ENCODE data around the gene SMIM5.
A peak's percentile ranks its signal among the peaks of the same experiment; 100 is the strongest.
"Not testable (repeated sequence)": the region's sequence is repeated elsewhere in the genome, so short reads cannot be mapped to it uniquely, and the experiment has no call there.

Gene SMIM5

GRCh38 chr17:75632863-75633485, at the start of gene SMIM5:
Gene SMIM5 (plus strand): TSS chr17:75633434. CDS start chr17:75640202, 6,768 bp downstream.
- peak; percentile 87 to 90 for DNase-seq

GRCh38 chr17:75584849-75585175, 48.4 kb upstream of the SMIM5 start:
- no peak for DNase-seq

- peak; percentile 52 to 61 for DNase-seq
Measured at GRCh38 chr17:75587675-75588595, 45.3 kb upstream of the SMIM5 start, which contains the start of gene MYO15B. Gene MYO15B (plus strand): TSS chr17:75587800. CDS start chr17:75588058, 258 bp downstream.

GRCh38 chr17:75588596-75589011, 44.6 kb upstream of the SMIM5 start:
- no peak for DNase-seq

- DNase-seq = peak; percentile 99
Measured at GRCh38 chr17:75589012-75589918, 44.0 kb upstream of the SMIM5 start.

- DNase-seq = no peak
Measured at GRCh38 chr17:75589919-75590303, 43.3 kb upstream of the SMIM5 start.

GRCh38 chr17:75590314-75590761, 42.9 kb upstream of the SMIM5 start:
- no peak for DNase-seq

- DNase-seq = no peak
Measured at GRCh38 chr17:75590849-75591721, 42.1 kb upstream of the SMIM5 start.

- no peak for DNase-seq
Measured at GRCh38 chr17:75591722-75592302, 41.4 kb upstream of the SMIM5 start.

GRCh38 chr17:75592348-75593020, 40.8 kb upstream of the SMIM5 start:
- DNase-seq = no peak

- not testable (repeated sequence) for DNase-seq
Measured at GRCh38 chr17:75593430-75593829, 39.8 kb upstream of the SMIM5 start.

GRCh38 chr17:75594499-75595283, 38.5 kb upstream of the SMIM5 start:
- no peak for DNase-seq

GRCh38 chr17:75595284-75595919, 37.8 kb upstream of the SMIM5 start:
- DNase-seq = no peak

GRCh38 chr17:75595920-75596313, 37.3 kb upstream of the SMIM5 start:
- DNase-seq = no peak

GRCh38 chr17:75596320-75597087, 36.7 kb upstream of the SMIM5 start:
- no peak for DNase-seq

GRCh38 chr17:75601057-75601987, 31.9 kb upstream of the SMIM5 start:
- peak; percentile 71 to 77 for DNase-seq

- no peak for DNase-seq
Measured at GRCh38 chr17:75602644-75603043, 30.6 kb upstream of the SMIM5 start.

- DNase-seq = no peak
Measured at GRCh38 chr17:75603123-75603522, 30.1 kb upstream of the SMIM5 start.

Data from stimulated activated CD4-positive, alpha-beta T cell treated with anti-CD3 and anti-CD28 coated beads, Interleukin-2, amount 100 ng/mL, for 24 hours (primary cell).